ENCODE measurements around the gene ARVCF. TPM values are rescaled to one million over a fixed set of nuclear protein-coding genes. Genes with fewer than 3 reads are reported as not detected.
A peak's percentile ranks its signal among the peaks of the same experiment; 100 is the strongest.

Gene ARVCF
- total and polyA plus RNA-seq, 9 of the 15 experiments (the other 6 are each of a cell fraction or from before 2014, with no cell fraction given): 0.03 to 97.4 (median 15.6) TPM

DNA sequence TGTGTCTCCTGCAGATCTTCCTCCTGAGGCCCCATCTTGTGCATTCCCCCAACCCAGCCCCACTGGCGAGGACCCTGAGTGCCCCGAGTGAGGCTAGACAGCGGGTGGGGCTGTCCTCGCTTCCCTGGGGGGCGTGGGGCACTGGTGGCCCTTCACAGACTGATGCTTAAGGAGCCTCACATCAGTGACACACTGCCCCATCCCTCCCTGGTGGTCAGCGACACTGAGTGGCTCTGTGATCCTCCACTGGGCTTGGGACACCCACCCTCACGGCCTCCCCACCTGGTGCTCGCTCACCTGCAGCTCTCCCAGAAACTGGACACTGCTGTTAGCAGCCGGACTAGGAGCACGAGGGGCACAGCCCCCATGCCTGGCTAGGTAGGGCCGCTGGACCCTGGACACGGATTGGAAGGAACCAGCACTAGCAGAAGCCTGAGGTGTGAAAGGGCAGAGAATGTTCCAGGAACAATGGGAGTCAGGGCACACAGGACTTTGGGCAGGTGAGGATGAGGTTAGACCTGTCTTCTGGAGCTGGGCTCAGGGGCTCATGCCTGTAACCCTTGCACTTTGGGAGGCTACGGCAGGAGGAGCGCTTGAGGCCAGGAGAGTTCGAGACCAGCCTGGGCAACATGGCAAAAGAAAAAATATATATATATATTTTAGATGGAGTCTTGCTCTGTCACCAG lies 51.8 kb downstream of the ARVCF start (continued):
- no peak for TF ChIP-seq SP2 (IDR thresholded peaks at IDR 0.05; ENCODE audit: extremely low read depth, low read depth, low read length, poor library complexity, severe bottlenecking)
- no peak for TF ChIP-seq CEBPB (tag; IDR thresholded peaks at IDR 0.05)
- no peak for TF ChIP-seq PHF20 (IDR thresholded peaks at IDR 0.05; ENCODE audit: partially characterized antibody)
- no peak for TF ChIP-seq TGIF2 (CRISPR knock-in tag; IDR thresholded peaks at IDR 0.05)
- TF ChIP-seq E2F8 (IDR thresholded peaks at IDR 0.05; ENCODE audit: low read depth, partially characterized antibody): no peak
- TF ChIP-seq KLF10 (CRISPR knock-in tag; IDR thresholded peaks at IDR 0.05): no peak
- TF ChIP-seq ZNF23 (CRISPR knock-in tag; IDR thresholded peaks at IDR 0.05): no peak
- 0 out of 2 replicates have a peak, but pooled peaks have one; percentile 11 for TF ChIP-seq ATF4 (CRISPR knock-in tag; IDR thresholded peaks at IDR 0.05)
- no peak for TF ChIP-seq SNRNP70 (optimal IDR thresholded peaks at IDR 0.05; ENCODE audit: low read depth, low read length)
- TF ChIP-seq PBX2 (CRISPR knock-in tag; IDR thresholded peaks at IDR 0.05; ENCODE audit: low read depth): no peak
- no peak for TF ChIP-seq PBX2 (tag; conservative IDR thresholded peaks at IDR 0.05; ENCODE audit: low read depth)
- TF ChIP-seq ZNF57 (CRISPR knock-in tag; IDR thresholded peaks at IDR 0.05): no peak
- no peak for TF ChIP-seq EGR1 (conservative IDR thresholded peaks at IDR 0.05)
- no peak for TF ChIP-seq ZSCAN32 (CRISPR knock-in tag; IDR thresholded peaks at IDR 0.05)
- no peak for TF ChIP-seq ELF1 (tag; IDR thresholded peaks at IDR 0.05)
- no peak for TF ChIP-seq KDM2B (CRISPR knock-in tag; IDR thresholded peaks at IDR 0.05)
- peak; percentile 59; the same call in 1 of the 2 replicates for TF ChIP-seq NR2F6 (CRISPR knock-in tag; IDR thresholded peaks at IDR 0.05)
- TF ChIP-seq ZNF609 (CRISPR knock-in tag; IDR thresholded peaks at IDR 0.05; ENCODE audit: borderline replicate concordance): no peak

All from K562 (cell line).